ENCODE results near the gene DIP2B.

DIP2B gene

DNA sequence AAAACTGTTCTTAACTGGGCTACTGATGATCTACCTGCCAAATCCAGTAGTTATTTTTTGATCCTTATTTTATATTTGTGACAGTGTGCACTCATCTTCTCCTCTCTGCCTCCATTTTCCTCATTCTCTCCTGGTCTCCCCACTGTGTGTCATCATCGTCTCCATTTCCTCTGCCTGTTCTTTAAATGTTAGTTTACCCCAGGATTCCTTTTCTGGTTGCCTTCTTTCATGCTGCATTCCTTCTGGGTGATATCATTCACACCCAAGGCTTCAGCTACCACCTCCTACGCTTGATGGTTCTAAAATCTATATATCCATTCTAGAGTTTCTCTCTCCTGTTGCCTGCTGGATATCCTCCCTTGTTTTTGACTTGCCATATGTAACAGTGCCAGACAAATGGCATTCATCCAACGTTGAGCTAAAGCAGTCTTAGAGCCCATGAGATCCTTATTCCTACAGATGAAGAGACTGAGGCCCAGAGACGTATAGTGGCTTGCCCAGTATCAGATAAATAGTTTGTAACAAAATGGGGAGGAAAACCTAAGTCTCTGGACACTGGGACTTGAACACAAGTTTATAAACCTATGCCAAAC, 109.5 kb downstream of the DIP2B start:
- DNase-seq (ENCODE audit: low read depth), result no peak
- TF ChIP-seq, protein P1, sequence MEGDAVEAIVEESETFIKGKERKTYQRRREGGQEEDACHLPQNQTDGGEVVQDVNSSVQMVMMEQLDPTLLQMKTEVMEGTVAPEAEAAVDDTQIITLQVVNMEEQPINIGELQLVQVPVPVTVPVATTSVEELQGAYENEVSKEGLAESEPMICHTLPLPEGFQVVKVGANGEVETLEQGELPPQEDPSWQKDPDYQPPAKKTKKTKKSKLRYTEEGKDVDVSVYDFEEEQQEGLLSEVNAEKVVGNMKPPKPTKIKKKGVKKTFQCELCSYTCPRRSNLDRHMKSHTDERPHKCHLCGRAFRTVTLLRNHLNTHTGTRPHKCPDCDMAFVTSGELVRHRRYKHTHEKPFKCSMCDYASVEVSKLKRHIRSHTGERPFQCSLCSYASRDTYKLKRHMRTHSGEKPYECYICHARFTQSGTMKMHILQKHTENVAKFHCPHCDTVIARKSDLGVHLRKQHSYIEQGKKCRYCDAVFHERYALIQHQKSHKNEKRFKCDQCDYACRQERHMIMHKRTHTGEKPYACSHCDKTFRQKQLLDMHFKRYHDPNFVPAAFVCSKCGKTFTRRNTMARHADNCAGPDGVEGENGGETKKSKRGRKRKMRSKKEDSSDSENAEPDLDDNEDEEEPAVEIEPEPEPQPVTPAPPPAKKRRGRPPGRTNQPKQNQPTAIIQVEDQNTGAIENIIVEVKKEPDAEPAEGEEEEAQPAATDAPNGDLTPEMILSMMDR (IDR thresholded peaks at IDR 0.05; ENCODE audit: control insufficient read depth, insufficient read depth, low read depth, low read length, missing control alignments), result no peak

DNA sequence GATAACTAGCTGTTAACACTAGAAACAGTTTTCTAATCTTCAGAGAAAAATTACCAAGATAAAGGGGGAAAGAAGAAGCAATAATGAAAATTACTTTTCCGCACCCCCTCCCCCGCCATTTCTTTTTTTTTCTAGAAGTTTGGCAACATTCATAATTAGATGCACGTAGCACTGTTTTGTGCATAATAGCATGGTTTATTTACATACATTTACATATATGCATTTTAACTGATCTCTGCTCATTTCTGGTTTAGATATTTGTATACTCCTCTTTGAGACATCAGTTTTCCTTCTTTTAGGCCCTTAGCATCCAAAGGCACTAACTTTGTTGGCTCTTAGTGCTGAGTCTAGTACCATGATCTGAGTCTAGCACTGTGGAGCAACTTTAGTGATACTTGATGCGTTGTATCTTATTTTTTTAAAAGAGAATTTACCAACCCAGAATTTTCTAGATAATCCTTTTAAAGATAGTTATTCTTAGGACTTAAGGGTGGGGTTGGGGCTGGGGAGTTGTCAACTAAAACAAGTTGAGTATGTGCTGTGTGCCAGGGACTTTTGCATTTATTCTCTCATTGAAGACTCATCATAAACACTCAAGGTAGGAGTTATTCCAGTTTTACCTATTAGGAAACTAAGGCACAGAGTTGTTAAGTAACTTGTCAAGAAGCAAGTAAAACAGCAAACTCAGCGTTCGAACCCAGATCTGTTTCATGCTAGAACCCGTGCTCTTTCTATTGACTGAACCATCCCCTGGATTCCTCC, 110.5 kb downstream of the DIP2B start:
- DNase-seq (ENCODE audit: low read depth), result no peak
- TF ChIP-seq, protein P1 (IDR thresholded peaks at IDR 0.05; ENCODE audit: control insufficient read depth, insufficient read depth, low read depth, low read length, missing control alignments), result no peak
- no peak overlapping the region for H3K4me3 ChIP-seq (ENCODE audit: control insufficient read depth, low read depth, low read length)

More for the DNA sequence above, 109.5 kb downstream of the DIP2B start:
- H3K4me3 ChIP-seq (ENCODE audit: control insufficient read depth, low read depth, low read length), result no peak overlapping the region

- no peak overlapping the region for H3K4me3 ChIP-seq (ENCODE audit: control insufficient read depth, low read depth, low read length)
- DNase-seq (ENCODE audit: low read depth), result no peak
- TF ChIP-seq, protein P1 (IDR thresholded peaks at IDR 0.05; ENCODE audit: control insufficient read depth, insufficient read depth, low read depth, low read length, missing control alignments), result no peak
These were observed 111.1 kb downstream of the DIP2B start for GRCh38 chr12:50615907-50616296.

- TF ChIP-seq, protein P1 (IDR thresholded peaks at IDR 0.05; ENCODE audit: control insufficient read depth, insufficient read depth, low read depth, low read length, missing control alignments), result no peak
- no peak overlapping the region for H3K4me3 ChIP-seq (ENCODE audit: control insufficient read depth, low read depth, low read length)
- DNase-seq (ENCODE audit: low read depth), result no peak
These were observed 112.9 kb downstream of the DIP2B start for GRCh38 chr12:50617657-50618056.

- H3K4me3 ChIP-seq (ENCODE audit: control insufficient read depth, low read depth, low read length), result no peak overlapping the region
These were observed 114.3 kb downstream of the DIP2B start for GRCh38 chr12:50618864-50619609.

DNA sequence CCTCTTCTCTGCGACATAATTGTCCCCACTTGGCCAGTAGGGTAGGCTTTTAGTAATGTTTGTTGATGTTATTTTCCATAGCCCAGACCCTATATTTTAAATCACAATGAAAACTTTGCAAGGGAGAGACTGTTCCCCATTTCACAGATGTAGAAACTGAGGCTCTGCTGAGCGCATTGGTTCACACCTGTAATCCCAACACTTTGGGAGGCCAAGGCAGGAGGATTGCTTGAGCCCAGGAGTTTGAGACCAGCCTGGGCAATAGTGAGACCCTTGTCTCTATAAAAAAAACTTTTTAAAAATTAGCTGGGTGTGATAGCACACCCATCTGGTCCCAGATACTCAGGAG, 114.8 kb downstream of the DIP2B start:
- TF ChIP-seq, protein P1 (IDR thresholded peaks at IDR 0.05; ENCODE audit: control insufficient read depth, insufficient read depth, low read depth, low read length, missing control alignments), result no peak
- no peak for DNase-seq (ENCODE audit: low read depth)
- H3K4me3 ChIP-seq (ENCODE audit: control insufficient read depth, low read depth, low read length), result no peak overlapping the region

More at GRCh38 chr12:50618864-50619609, 114.3 kb downstream of the DIP2B start:
- TF ChIP-seq, protein P1 (IDR thresholded peaks at IDR 0.05; ENCODE audit: control insufficient read depth, insufficient read depth, low read depth, low read length, missing control alignments), result no peak
- DNase-seq (ENCODE audit: low read depth), result no peak

Measured in AG09309 (cell line).